ENCODE measurements around the gene MRPL40.

The MRPL40 gene

DNA sequence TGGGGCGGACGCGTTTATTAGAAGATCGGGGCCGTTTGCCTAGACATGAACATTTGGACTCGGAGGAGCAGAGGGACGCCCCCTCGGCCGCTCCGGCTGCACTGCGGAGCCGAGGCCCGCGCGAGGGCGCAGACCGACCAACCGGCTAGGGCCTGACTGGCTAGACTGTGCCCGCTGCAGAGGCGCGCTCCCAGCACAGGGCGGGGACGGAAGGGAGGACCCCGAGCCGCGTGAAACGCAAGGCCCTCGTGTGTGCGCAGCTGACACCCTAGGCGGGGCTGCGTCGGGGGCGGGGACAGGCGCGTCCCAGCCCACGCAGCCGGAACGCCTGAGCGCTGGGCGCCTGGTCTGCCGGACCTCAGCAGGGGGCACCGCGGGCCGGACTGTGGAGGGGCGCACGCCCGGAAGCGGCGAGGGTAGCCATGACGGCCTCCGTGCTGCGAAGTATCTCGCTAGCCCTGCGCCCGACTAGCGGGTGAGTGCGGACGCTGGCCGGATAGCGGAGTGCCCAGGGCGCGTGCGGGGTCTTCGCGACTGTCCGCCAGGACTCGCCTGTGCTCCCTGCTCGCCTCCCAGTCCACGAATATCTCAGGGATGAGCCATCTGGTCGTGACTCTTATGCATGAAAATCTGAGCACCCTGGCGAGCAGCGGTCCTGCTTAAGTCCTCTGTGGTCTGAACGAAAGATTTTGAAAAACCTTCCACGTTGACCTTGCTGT is at the start of gene MRPL40:
TSS of gene MRPL40 (plus strand) at position 413 of the 719 bp plus-strand sequence. CDS start at position 423, 10 bp downstream.
- DNase-seq: peak; percentile 99

DNA sequence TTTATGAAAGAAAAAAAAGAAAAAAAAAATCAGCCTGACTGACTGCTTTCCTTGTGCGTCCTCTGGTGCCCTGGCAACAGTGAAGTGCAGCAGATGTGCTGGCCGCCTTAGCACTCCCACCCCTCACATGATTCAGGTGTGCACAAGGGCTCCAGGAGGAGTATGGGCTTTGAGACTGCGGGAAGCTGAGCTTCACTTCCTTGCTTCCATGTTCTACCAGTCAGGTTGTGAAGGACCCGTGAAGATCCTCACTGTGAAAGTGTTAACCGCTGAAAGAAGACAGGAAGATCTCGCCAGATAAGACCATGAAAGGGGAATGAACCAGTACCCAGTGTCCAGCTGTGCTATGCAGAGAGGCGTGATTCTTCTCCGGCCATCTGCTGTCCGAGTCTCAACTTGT is 49.1 kb upstream of the MRPL40 start:
- DNase-seq: no peak

DNA sequence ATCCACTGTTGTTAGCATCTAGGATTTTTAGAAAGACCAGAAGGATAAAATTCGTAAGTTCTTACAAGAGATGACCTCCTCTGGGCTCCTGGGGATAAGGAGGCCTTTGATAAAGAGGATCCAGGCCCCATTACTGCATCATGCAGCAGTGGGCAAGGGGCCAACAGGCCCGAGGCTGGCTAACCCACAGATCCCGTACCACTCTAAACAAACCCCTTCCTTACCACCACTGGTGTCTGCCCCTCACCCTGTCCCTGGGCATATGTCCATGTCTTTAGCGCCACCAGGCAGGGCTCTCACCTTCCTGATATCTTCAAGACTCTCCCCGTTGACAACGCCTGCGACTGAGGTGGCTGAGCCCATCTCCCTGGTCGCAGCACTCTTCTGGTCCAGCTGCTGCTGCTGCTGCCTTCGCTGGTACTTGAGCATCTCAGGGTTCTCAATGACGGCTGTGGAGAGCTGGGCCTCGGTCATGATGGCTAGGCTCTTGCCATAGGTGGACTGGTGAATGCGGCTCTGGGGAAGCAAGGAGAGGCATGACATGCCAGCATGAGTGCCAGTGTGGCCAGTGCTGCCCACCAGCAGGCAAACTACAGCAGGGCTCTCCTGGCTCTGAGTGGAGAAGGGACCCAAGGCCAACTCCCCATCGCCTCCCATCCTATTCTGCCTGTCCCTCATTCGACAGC is 47.0 kb upstream of the MRPL40 start:
- DNase-seq: no peak

DNA sequence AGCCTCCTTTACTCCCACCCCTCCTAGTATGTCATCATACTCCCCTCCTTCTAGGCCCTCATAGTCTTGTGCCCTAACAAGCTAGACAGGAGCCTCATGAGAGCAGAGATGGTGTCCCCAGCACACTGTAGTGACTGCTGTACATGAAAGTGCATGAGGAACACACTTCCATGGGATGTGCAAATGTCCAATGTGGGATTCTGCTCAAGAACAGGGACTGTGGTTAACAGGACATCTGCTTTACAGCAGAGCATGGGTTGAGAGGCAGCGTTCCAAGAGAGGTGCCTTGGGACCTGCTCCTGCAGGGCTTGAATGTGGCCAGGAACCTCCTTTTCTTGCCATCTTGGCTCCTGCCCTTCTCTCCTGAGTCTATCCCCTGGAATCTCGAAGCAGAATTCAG is 46.1 kb upstream of the MRPL40 start:
- DNase-seq: no peak

DNA sequence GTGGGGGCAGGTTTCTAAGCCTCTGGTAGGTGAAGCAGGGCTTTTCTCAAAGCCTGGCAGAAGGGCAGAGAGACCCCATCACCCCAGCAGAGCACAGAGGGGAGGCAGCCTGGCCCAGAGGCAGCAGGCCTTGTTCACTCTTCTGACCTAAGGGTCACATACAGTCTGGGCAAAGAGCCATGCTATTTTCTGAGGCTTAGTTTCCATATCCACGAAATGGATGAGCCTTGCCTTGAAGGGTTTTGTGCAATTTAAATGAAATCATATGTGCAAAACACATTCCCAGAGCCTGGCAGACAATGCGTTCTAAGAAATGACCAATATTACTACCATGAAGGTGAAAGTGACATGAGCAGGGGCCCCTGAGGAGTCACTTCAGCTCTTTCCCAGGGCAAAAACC is 45.3 kb upstream of the MRPL40 start:
- no peak for DNase-seq

DNA sequence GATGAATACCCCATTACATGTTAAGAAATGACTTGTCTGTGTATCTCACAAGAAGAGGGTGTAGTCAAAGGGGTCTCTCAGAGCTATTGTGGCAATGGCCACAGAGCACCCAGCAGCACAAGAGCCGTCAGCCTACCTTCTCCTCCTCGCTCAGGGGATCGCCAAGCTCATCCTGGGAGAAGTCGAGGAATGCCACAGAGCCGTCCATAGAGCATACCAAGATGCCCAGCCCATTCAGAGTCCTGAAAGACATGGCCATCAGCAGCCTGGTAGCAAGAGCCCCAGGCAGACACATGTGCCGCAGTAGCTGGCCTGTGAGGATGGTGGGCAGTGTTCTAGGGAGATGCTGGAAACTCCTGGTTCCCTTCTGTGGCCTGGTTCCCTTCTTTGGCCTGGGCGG is 44.8 kb upstream of the MRPL40 start:
- no peak for DNase-seq

DNA sequence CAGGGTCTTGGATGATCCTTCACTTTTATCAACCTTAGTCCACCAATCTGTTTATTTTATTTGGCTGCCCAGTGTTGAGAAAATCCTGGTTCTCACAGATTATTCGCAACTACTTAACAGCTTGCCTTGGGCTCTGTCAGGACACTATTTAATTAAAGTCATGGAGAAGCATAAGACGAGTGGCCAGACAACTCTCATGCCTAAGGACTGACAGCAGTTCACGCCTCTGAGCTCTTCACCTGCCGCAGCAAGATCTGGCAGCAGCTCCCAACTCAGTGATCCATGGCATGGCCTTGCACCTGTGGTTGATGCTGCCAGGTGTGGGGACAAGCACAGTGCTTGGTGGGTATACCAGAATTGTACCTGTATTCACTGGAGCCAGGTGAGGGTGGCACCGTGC is 38.6 kb upstream of the MRPL40 start:
- no peak for DNase-seq

DNA sequence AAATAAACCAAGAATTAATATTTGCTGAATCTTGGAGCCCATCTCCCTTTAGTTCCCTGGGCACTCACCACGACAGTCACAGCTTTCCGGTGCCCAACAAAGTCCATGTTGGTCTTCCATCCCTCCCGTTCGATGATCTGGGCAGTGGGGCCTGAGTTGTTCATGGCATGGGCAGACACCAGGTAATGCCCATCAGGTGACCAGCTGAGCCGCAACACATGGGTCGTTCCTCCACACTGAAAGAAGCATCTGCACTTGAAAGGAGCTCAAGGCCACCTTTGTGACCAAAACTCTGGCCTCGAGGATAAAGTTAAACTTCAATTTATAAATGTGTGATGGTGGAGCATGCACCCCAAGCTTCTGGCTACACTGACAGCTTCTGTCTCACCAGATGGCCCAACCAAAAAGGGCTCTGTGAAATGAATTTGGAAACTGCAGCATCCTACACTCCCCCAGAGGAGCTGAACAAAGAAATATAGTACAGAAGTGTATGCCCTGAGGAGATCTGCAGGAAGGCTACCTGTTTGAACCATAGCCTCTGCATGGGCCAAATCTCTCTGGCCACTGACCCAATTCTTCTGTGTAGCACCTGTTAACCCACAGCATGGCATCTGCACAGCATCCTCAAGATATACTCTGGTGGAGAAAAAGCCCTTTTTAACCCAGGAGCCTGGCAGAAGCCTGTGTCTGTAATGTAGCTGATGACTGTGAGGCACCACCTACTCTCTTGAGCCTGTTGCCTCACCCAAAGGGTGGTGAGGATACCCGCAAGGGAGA is 37.9 kb upstream of the MRPL40 start:
- DNase-seq: no peak

DNA sequence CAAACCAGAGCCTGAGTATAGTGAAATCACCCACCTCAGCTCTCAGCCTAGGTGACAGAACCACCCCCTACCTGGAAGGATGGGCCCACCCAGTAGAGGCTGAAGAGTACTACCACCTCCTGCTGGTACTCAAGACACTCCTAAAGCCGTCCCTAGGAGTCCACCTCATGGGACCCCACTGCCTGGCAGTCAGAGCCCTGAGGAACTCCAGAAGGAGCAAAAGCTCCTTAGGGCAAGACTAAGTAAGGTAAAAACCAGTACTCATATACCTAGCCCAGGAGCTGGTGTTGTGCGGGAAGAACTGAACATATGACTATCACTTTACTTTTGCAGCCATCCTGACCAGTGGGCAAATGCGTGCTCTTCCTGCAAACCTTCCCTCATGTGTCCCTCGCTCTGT is 37.1 kb upstream of the MRPL40 start:
- DNase-seq: no peak

DNA sequence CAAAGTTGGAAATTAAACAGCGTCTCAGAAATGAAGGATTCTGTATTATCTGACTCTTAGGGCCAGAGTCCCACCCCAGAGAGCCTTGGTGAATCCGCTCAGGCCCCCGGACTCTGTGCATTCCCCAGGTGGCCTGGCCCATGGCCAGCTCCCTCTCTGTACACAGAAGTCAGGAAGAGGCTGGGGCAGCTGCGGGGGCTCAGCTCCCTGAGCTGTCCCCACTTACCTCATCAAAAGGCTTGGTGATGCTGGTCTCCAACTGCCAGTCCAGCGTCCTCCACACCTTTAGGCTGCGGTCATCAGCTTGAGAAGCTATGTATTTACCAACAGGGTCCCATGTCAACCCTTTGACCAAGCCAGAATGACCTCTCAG is 35.8 kb upstream of the MRPL40 start:
- DNase-seq: no peak

DNA sequence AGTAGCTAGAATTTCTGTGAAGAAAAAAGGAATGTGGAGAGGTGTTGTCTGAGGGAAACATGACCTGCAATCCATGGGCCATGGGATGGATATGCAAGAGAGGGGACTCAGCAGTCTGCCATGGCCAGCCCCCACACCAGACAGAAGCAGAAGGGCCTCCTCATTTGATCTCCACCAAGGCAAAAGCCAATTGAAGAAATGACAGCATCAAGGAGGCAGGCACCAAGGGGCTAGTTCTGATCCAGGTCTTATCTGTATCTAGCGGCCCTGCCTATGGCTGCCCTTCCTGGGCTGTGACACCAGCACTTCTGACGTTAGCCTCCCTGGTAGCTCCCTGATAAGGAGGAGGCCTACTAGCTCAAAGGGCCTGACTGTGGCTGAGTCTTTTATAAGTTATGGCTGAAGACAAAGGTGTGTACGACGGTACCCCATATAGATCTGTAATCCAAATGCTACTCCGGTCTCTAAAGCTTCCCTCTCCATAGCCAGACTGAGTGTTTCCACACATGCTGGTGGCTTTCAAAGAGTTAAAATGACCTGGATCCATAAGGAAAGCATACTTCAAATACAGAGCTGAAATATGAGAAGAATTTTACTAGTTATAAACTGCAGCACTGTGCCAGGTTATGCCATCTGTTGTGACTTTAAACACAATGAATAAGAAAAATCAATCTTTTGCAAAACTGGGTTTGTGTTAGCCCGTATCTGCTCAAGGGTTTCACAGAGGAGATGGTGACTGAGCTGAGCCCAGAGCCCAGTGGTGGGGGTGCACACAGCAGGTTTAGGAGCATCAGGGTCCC is 35.2 kb upstream of the MRPL40 start:
- DNase-seq: no peak

DNA sequence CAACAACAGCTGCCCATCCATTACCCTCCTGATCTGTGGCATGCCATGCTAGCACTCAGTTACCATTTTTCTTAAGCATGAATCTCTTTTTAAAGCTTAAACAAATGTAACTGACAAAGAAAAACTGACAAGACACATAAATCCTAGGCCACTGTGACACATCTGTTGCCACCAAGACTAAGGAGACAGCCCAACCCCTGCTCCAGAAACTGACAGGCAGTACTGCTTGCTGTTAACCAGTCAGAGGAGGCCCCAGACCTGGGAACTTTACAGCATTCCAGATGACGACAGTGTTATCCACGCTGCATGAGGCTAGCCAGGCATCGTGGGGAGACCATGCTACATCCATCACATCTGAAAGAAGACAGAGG is 34.6 kb upstream of the MRPL40 start:
- no peak for DNase-seq

DNA sequence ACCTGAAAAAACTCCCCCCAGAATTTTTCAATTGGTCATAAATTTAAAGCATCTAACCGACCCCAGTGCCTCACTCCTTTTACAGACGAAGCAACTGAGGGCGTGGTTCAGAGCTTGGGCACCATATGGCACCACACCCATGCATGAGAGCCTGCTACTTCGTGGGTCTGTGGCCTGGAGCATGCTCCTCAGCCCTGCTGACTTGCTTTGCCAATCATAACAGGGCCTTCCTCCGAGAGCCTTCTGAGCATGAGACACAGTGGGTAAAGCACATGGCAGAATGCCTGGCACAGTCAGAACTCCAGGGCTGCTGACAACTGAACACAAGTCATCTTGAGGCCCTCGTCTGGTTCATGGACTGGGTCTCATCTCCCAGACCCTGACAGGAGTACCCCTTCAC is 34.1 kb upstream of the MRPL40 start:
- no peak for DNase-seq

DNA sequence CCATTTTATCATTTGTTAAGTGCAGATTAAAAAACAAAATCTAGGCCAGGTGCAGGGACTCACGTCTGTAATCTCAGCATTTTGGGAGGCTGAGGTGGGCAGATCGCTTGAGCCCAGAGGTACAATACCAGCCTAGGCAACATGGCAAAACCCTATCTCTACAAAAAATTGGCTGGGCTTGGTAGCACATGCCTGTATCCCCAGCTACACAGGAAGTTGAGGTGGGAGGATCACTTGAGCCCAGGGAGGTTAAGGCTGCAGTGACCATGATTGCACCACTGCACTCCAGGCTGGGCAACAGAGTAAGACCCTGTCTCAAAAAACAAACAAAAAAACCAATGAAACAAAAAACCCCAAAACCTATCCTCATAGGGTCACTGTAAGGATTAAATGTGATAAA is 33.7 kb upstream of the MRPL40 start:
- DNase-seq: no peak

DNA sequence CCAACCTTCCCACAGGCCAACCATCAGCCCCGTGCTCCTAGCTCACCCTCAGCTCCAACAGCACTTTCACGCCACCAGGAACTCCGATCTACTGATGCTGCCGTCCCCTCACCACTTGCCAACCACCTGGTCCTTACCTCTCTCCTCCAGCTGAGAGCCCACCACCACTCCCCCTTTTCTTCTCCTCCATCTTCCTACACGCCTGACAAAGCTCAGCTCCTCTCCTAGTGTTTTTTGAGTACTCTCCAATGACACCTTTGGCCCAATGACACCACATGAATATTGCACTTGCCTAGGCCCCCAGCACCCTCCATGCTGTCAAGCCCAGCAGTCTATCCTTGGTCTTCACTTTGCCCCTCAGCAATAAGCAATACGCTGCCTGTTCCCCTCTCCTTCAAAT is 31.5 kb upstream of the MRPL40 start:
- no peak for DNase-seq

DNA sequence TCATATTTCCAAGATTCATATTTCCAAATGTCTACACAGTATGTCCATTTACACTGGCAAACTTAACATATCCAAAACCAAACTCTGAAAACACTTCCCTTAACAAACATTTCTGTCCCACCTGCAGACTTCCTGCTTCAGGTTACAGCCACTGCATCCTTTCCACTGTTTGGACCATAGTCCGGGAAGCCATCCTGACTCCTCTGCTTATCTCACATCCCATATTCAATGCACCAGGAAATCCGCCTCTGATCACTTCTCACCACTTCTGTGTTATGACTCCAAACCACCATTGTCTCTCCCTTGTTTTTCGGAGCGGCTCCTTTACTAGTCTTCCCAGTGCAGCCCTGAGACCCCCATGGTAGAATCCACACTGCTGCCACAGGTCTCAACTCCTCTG is 30.9 kb upstream of the MRPL40 start:
- no peak for DNase-seq

DNA sequence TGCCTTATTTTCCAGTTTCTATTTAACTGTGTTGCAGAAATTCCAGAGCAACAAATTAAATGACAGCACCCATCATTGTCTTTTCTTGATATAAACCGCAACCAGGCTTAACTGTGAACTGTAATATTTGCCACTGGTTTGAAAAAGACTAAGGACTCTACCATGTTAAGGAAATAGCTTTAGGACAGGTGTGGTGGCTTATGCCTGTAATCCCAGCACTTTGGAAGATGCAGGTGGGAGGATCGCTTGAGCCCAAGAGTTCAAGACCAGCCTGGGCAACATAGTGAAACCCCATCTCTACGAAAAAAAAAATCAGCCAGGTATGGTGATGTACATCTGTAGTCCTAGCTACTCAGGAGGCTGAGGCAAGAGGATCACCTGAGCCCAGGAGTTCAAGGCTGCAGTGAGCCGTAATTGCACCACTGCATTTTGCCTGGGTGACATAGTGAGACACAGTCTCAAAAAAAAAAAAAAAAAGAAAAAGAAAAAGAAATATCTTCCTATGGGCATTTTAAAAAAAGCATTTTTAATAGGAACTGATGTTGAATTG is 29.6 kb upstream of the MRPL40 start:
- no peak for DNase-seq

DNA sequence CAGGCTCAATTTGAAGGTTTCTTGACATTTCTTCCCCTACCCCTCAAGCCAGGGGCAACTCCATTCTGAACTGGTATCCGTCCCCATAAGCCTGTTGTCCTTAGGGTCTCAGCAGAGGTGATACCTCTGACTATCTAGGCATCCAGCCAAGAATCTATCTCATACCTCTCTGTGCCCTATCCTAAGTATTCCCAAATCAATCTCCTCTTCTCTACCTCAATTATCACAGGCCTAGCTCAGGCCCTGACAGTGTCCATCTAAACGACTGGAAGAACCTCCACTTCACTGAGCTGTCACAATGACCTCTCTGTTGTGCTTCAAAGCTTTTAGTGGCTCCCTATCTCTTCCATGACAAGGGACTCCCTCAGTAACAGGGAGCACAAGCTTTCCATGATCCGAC is 27.7 kb upstream of the MRPL40 start:
- no peak for DNase-seq

DNA sequence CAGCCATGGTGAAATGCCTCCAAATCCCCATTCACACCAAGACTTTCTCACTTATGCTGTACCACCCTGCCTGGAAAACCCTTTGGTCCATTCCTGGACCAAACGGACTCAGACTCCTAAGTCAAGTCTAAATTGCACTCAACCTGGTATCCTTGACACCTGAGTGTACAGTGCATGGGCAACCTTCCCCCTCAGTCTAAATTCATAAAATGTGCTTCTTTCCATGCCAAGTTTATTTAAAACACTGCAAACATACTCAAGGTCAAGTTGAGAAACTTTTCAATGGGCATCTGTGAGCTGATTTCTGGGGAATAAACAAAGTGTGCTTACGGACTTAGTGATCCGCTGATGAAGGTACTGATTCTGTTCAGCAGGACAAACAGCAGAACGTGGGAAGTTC is 27.2 kb upstream of the MRPL40 start:
- no peak for DNase-seq

DNA sequence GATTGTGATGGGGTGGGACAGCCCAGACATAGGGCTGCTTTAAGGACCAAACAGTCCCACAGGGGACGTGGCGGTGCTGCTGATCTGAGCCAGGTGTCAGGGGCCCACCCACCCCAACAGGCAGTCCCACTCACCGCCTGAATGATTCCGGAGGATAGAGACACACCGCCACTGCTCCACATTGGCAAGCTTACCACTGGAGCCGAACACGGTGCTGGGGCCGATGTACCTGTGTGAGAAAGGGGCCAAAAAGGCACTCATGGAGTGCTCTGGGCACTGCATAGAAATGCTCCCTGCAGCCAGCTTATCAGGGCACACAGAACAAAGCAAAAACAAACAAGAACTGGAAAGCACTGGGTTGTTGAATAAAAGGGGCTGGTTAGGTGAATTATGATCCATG is 26.7 kb upstream of the MRPL40 start:
- DNase-seq: no peak

DNA sequence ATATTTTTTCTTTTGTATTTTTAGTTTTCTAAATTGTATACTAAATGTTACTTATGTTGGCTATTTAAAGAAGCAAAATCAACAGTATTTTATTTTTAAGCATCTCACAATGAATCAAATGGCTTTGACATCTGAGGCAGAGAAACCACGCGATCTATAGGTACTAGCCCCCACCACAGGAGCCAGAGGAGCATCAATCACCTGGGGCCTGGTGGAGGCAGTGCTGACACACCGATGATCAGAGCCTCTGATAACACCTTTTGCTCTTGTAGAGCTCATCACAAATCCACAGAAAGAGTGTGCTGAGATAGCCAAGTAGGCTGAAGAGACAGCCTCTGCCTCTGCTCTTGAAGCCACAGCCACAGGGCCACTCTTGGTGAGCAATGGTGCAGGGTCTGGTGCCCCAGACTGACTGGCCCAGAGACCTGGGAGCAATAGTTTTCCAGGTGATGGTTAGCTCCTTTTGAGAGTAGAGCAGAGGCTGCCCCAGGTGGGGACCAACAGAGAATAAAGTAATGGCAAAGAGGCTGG is 26.0 kb upstream of the MRPL40 start:
- no peak for DNase-seq

DNA sequence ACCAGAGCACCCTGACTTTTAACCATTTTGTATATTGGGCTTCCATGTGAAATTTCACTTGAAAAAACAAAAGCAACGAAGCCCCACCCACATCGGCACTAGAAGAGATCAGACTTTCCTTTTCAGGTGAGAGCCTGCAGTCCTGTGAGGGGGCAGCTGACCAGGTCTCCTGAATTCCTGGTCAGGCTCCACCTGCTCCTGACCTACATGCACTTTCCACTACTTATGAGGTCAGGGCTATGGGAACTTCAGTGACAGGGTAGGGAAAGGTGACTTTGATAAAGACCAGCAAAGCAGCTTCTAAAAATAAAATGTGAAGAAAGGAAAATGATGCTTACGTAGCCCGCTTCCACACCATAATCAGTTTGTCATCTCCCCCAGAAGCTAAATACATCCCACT is 25.5 kb upstream of the MRPL40 start:
- DNase-seq: no peak

Data from suppressor macrophage treated with lipopolysaccharide for 4 hours (primary cell).